SU-DHL-6 (cell line): Measurements from ENCODE around the gene SREBF1.

ENCODE experiments used
- CTCF ChIP-seq: fragments of 200-600 bp; sonication (generic); IDR thresholded peaks from one replicate; pipeline ENCODE4 v1.5.1; 2017; ENCODE audit warnings: antibody characterized with exemption, mild to moderate bottlenecking, low read length, moderate library complexity; ENCODE audit not compliant: insufficient read depth, poor library complexity, severe bottlenecking
- EZH2phosphoT487 ChIP-seq: fragments of 200-600 bp; sonication (generic), shearing (Covaris generic); conservative IDR thresholded peaks from 2 replicates; pipeline ENCODE4 v1.6.1; 2018; ENCODE audit warnings: mild to moderate bottlenecking, antibody characterized with exemption, low read length, moderate library complexity, mixed read lengths

- TF ChIP-seq CTCF = no peak
- TF ChIP-seq EZH2phosphoT487 = no peak
Measured at GRCh38 chr17:17823433-17824118, 13.2 kb downstream of the SREBF1 start.
